NT2/D1 (cell line): ENCODE results near the gene STMP1.

Experiments
- DNase-seq: peaks from one replicate; pipeline ENCODE4 v3.0.0-alpha.2; 2011; ENCODE audit warnings: low read depth, low spot score
- H3K27me3 ChIP-seq: 2 replicates; pipeline ENCODE4 v1.6.0; 2011; ENCODE audit warnings: mild to moderate bottlenecking; ENCODE audit not compliant: insufficient read length, insufficient read depth
- H3K36me3 ChIP-seq: 2 replicates; pipeline ENCODE4 v1.6.1; 2011; ENCODE audit warnings: mild to moderate bottlenecking, low read length, mixed read lengths; ENCODE audit not compliant: insufficient read depth, insufficient read length
- H3K4me1 ChIP-seq: 2 replicates; pipeline ENCODE4 v1.5.1; 2011; ENCODE audit not compliant: insufficient read depth, insufficient read length
- H3K4me3 ChIP-seq: 2 replicates; pipeline ENCODE4 v1.5.1; 2011; ENCODE audit warnings: low read depth; ENCODE audit not compliant: insufficient read length
- H3K9ac ChIP-seq: 2 replicates; pipeline ENCODE4 v1.6.0; 2011; ENCODE audit warnings: low read depth; ENCODE audit not compliant: insufficient read length
- H3K9me3 ChIP-seq: 2 replicates; pipeline ENCODE4 v1.5.1; 2011; ENCODE audit warnings: mild to moderate bottlenecking, low read length; ENCODE audit not compliant: insufficient read depth
- SUZ12 ChIP-seq: IDR thresholded peaks from 2 replicates; pipeline ENCODE4 v1.6.1; 2011; ENCODE audit not compliant: insufficient read length, insufficient read depth; ENCODE audit errors: extremely low read depth
- YY1 ChIP-seq: IDR thresholded peaks from 2 replicates; pipeline ENCODE4 v1.6.1; 2011; ENCODE audit not compliant: insufficient read length, insufficient read depth
- ZNF274 ChIP-seq: IDR thresholded peaks from 2 replicates; pipeline ENCODE4 v1.6.1; 2011; ENCODE audit warnings: mild to moderate bottlenecking, low read depth, low read length

The STMP1 gene

DNA sequence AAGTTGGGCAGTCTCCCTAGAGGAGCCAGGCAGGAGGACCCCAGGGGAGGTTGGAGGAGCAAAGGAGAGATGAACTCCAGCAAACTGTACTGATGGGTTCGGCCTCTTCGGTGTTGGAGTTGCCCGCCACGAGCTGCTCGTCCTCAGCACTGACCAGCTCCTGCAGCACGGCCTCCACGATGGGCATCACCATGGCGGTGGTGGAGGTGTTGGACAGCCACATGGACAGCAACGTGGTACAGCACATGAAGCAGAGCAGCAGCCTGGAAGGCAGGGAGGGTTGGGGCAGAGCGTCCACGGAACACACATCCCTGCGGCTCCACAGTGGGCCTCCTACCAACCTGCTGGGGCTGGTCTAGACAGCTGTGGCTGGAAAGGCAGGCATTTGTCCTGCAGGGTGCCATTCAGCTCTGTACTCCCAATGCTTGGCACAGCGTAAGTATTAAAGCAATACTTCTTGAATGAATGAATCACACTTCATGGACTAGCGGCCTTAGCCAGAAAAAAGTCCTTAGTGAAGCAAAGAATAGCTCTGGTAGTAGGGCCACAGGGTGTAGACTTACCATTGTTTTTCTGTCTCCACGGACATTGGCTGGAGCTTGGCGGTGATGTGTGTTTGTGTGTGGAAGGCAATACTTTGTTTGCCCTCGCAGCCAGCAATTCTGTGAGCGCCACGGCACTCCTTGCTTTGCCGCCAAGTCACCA is 43.9 kb downstream of the STMP1 start:
- H3K27me3 ChIP-seq, result no peaks in the 10 kb centered on the region
- H3K9me3 ChIP-seq, result no peaks in the 10 kb centered on the region
- H3K36me3 ChIP-seq, result no peaks in the 10 kb centered on the region
- H3K9ac ChIP-seq, result no peak overlapping the region
- no peak overlapping the region for H3K4me3 ChIP-seq
- no peak for TF ChIP-seq YY1
- no peak for DNase-seq
- H3K4me1 ChIP-seq, result peaks cover 3% of the 10 kb centered on the region

GRCh38 chr7:135706858-135707569 is 44.7 kb downstream of the STMP1 start:
- Histone ChIP-seq H3K9me3 (no peaks in the 10 kb centered on the region), H3K9ac (no peak overlapping the region), H3K36me3 (no peaks in the 10 kb centered on the region), H3K4me3 (no peak overlapping the region), H3K4me1 (peaks cover 3% of the 10 kb centered on the region), H3K27me3 (no peaks in the 10 kb centered on the region)
- no peak for TF ChIP-seq ZNF274
- no peak for TF ChIP-seq SUZ12
- TF ChIP-seq YY1, result no peak
- DNase-seq, result no peak

- Histone ChIP-seq H3K36me3 (no peaks in the 10 kb centered on the region), H3K9me3 (no peaks in the 10 kb centered on the region), H3K4me1 (peaks cover 5% of the 10 kb centered on the region), H3K4me3 (no peak overlapping the region), H3K27me3 (no peaks in the 10 kb centered on the region), H3K9ac (no peak overlapping the region)
- no peak for TF ChIP-seq SUZ12
- no peak for DNase-seq
Observed at GRCh38 chr7:135707570-135707966, 45.3 kb downstream of the STMP1 start.

DNA sequence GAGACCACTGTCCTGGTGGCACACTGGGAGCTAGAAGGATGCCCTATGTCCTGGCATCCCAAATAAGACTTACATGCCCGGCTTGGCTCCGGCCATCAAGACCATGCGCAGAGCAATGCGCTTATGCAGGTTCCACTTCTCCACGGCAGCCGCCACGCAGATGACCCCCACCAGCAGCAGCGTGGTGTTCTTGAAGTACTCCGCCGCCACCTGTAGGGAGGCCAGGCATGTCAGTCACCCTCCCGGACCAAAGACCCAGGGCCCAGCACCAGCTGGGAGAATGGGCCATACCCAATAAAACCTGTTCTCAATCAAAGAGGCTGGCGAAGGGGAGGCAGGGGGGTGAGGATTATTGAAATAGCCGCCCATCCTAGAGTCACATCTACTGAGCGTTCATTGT is 45.7 kb downstream of the STMP1 start:
- peaks cover 5% of the 10 kb centered on the region for H3K4me1 ChIP-seq
- no peak for DNase-seq
- H3K9ac ChIP-seq, result no peak overlapping the region
- no peaks in the 10 kb centered on the region for H3K27me3 ChIP-seq
- no peak for TF ChIP-seq SUZ12
- TF ChIP-seq ZNF274, result no peak
- no peak for TF ChIP-seq YY1
- H3K4me3 ChIP-seq, result no peak overlapping the region
- no peaks in the 10 kb centered on the region for H3K36me3 ChIP-seq
- no peaks in the 10 kb centered on the region for H3K9me3 ChIP-seq

DNA sequence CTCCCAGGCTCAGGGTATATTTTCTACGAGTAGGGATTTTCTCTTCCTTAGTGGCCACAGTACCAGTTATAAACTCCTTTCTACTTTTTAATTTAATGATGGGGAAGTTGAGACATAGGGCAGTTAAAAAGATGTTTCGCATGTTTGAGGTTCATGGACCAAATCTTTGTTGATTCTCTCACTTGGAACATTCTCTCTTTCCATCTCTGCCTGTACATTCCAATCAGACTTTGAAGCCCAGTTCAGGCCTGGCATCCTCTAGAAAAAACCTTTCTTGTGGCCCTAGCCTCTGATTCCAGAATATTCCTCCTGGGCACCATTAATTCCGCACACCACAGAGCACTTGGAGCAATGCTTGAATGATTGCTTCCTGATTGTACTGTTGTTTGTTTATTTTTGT is 47.2 kb downstream of the STMP1 start:
- H3K9ac ChIP-seq, result no peak overlapping the region
- no peak overlapping the region for H3K4me3 ChIP-seq
- TF ChIP-seq SUZ12 (no peak), YY1 (no peak), ZNF274 (no peak)
- no peaks in the 10 kb centered on the region for H3K9me3 ChIP-seq
- H3K36me3 ChIP-seq, result no peaks in the 10 kb centered on the region
- no peak for DNase-seq
- H3K4me1 ChIP-seq, result peaks cover 5% of the 10 kb centered on the region
- no peaks in the 10 kb centered on the region for H3K27me3 ChIP-seq

- no peak for DNase-seq
- H3K36me3 ChIP-seq, result no peaks in the 10 kb centered on the region
- H3K27me3 ChIP-seq, result no peaks in the 10 kb centered on the region
- H3K9me3 ChIP-seq, result no peaks in the 10 kb centered on the region
- H3K9ac ChIP-seq, result no peak overlapping the region
- no peak for TF ChIP-seq SUZ12
- no peak for TF ChIP-seq YY1
- TF ChIP-seq ZNF274, result no peak
- no peak overlapping the region for H3K4me3 ChIP-seq
- H3K4me1 ChIP-seq, result peaks cover 5% of the 10 kb centered on the region
Observed at GRCh38 chr7:135710417-135711138, 48.3 kb downstream of the STMP1 start.

GRCh38 chr7:135711139-135711469 is 48.8 kb downstream of the STMP1 start:
- H3K9me3 ChIP-seq, result no peaks in the 10 kb centered on the region
- TF ChIP-seq YY1, result no peak
- TF ChIP-seq SUZ12, result no peak
- TF ChIP-seq ZNF274, result no peak
- no peak for DNase-seq

More at GRCh38 chr7:135711139-135711469, 48.8 kb downstream of the STMP1 start:
- Histone ChIP-seq H3K36me3 (no peaks in the 10 kb centered on the region), H3K9ac (no peak overlapping the region), H3K27me3 (no peaks in the 10 kb centered on the region), H3K4me3 (no peak overlapping the region), H3K4me1 (peaks cover 5% of the 10 kb centered on the region)
